IMR-90 (cell line): ENCODE results near the gene ZSCAN5A. TPM values are rescaled to one million over a fixed set of nuclear protein-coding genes. Genes with fewer than 3 reads are reported as not detected.

Experiments used
- ATAC-seq: fragments of 200-7000 bp; cut with Tn5 transposase; 2 replicates; pipeline ENCODE4 v1.9.1; 2020; ENCODE audit warnings: low read depth, mild to moderate bottlenecking, moderate library complexity
- BruUV-seq: library from RNA; stranded (reverse); fragments of 400-500 nt; replicated peaks from 2 replicates; lab custom pipeline; 2021; lab: Mats Ljungman, UMichigan
- CTCF ChIA-PET: fragments of 300-600 bp; formaldehyde crosslinking; extraction: SDS; loops from one replicate; lab custom pipeline; 2021; ENCODE audit warnings: antibody characterized with exemption; lab: Yijun Ruan, JAX
- POLR2A ChIA-PET: fragments of 300-600 bp; sonication (Branson Sonifier 250); formaldehyde crosslinking; loops from one replicate; lab custom pipeline; 2022; ENCODE audit warnings: antibody characterized with exemption; ENCODE audit not compliant: unreplicated experiment; lab: Charles Lee
- DNase-seq: peaks from one replicate; pipeline ENCODE4 v3.0.0; 2013
- H2AFZ ChIP-seq: replicated peaks from 2 replicates; pipeline ENCODE3; 2013; ENCODE audit warnings: low read length, mild to moderate bottlenecking; ENCODE audit not compliant: poor library complexity
- H2AK5ac ChIP-seq: 2 replicates; pipeline ENCODE4 v1.6.1; 2013; ENCODE audit warnings: low read depth, low read length, inconsistent platforms
- H2AK9ac ChIP-seq: replicated peaks from 2 replicates; pipeline ENCODE3; 2013; ENCODE audit warnings: mild to moderate bottlenecking, low read depth, low read length, moderate library complexity; ENCODE audit not compliant: poor library complexity
- H2BK120ac ChIP-seq: 2 replicates; pipeline ENCODE4 v1.6.1; 2013; ENCODE audit warnings: low read depth, low read length, inconsistent platforms
- H2BK15ac ChIP-seq: 3 replicates; pipeline ENCODE4 v1.6.1; 2013; ENCODE audit warnings: low read depth, low read length, inconsistent platforms
- H2BK20ac ChIP-seq: 2 replicates; pipeline ENCODE4 v1.6.1; 2013; ENCODE audit warnings: low read depth, mild to moderate bottlenecking, inconsistent platforms, low read length, moderate library complexity
- H2BK5ac ChIP-seq: 2 replicates; pipeline ENCODE4 v1.6.1; 2013; ENCODE audit warnings: mild to moderate bottlenecking, low read depth, low read length, inconsistent platforms; ENCODE audit not compliant: poor library complexity, severe bottlenecking
- H3K14ac ChIP-seq: replicated peaks from 2 replicates; pipeline ENCODE4 v1.6.1; 2013; ENCODE audit warnings: low read depth, low read length, inconsistent platforms
- H3K18ac ChIP-seq: 2 replicates; pipeline ENCODE4 v1.6.1; 2013; ENCODE audit warnings: low read depth, low read length, control low read depth
- H3K23ac ChIP-seq: 2 replicates; pipeline ENCODE4 v1.6.1; 2013; ENCODE audit warnings: low read depth, low read length, inconsistent platforms
- H3K27ac ChIP-seq: 2 replicates; pipeline ENCODE4 v1.5.1; 2013; ENCODE audit warnings: mild to moderate bottlenecking, control low read depth, low read length; ENCODE audit not compliant: insufficient read depth
- H3K27me3 ChIP-seq: 2 replicates; pipeline ENCODE4 v1.6.1; 2013; ENCODE audit warnings: low read length; ENCODE audit not compliant: control insufficient read depth, insufficient read depth
- H3K36me3 ChIP-seq: 2 replicates; pipeline ENCODE4 v1.6.1; 2013; ENCODE audit warnings: low read length, mixed read lengths; ENCODE audit not compliant: control insufficient read depth, insufficient read depth
- H3K4ac ChIP-seq: 2 replicates; pipeline ENCODE4 v1.6.1; 2013; ENCODE audit warnings: low read depth, low read length, inconsistent platforms
- H3K4me1 ChIP-seq: 2 replicates; pipeline ENCODE4 v1.6.1; 2013; ENCODE audit warnings: low read length, mixed read lengths; ENCODE audit not compliant: control insufficient read depth, insufficient read depth
- H3K4me2 ChIP-seq: 2 replicates; pipeline ENCODE4 v1.6.1; 2013; ENCODE audit warnings: low read depth, mild to moderate bottlenecking, control low read depth, low read length, moderate library complexity
- H3K4me3 ChIP-seq: 2 replicates; pipeline ENCODE4 v1.5.1; 2013; ENCODE audit warnings: low read depth, mild to moderate bottlenecking, control low read depth, low read length, moderate library complexity; ENCODE audit not compliant: insufficient read depth
- H3K56ac ChIP-seq: 2 replicates; pipeline ENCODE4 v1.6.1; 2013; ENCODE audit warnings: low read length, inconsistent platforms; ENCODE audit not compliant: insufficient read depth; ENCODE audit errors: extremely low read depth
- H3K79me1 ChIP-seq, 2 experiments: 2 replicates each; pipeline ENCODE4 v1.6.1; 2013; ENCODE audit warnings: low read length in 2 of 2, inconsistent platforms in 1 of 2, low read depth in 1 of 2
- H3K9ac ChIP-seq: 2 replicates; pipeline ENCODE4 v1.6.1; 2013; ENCODE audit warnings: low read depth, low read length, control low read depth
- H3K9me1 ChIP-seq: 2 replicates; pipeline ENCODE4 v1.6.1; 2013; ENCODE audit warnings: low read length, inconsistent platforms; ENCODE audit not compliant: insufficient read depth
- H3K9me3 ChIP-seq: 2 replicates; pipeline ENCODE4 v1.6.1; 2013; ENCODE audit warnings: low read length; ENCODE audit not compliant: control insufficient read depth, insufficient read depth
- H4K20me1 ChIP-seq: 2 replicates; pipeline ENCODE4 v1.6.1; 2013; ENCODE audit warnings: low read length, inconsistent platforms; ENCODE audit not compliant: insufficient read depth
- H4K5ac ChIP-seq: 2 replicates; pipeline ENCODE4 v1.6.1; 2013; ENCODE audit warnings: mild to moderate bottlenecking, low read depth, low read length, control low read depth
- H4K8ac ChIP-seq, 2 experiments: 2 replicates each; pipeline ENCODE4 v1.6.1; 2013; ENCODE audit warnings: low read depth in 2 of 2, low read length in 2 of 2, control low read depth in 1 of 2, inconsistent platforms in 1 of 2
- H4K91ac ChIP-seq: 2 replicates; pipeline ENCODE4 v1.6.1; 2013; ENCODE audit warnings: low read depth, low read length, inconsistent platforms; ENCODE audit not compliant: insufficient read depth
- BHLHE40 ChIP-seq: fragments of 150-350 bp; IDR thresholded peaks from 2 replicates; pipeline ENCODE4 v1.6.1; 2016; ENCODE audit warnings: mild to moderate bottlenecking, low read depth, low read length
- FOS ChIP-seq: fragments of 150-350 bp; IDR thresholded peaks from 2 replicates; pipeline ENCODE4 v1.6.1; 2016; ENCODE audit warnings: low read depth, low read length
- NFE2L2 ChIP-seq: fragments of 150-350 bp; IDR thresholded peaks from 2 replicates; pipeline ENCODE4 v1.6.1; 2016; ENCODE audit warnings: low read depth, mild to moderate bottlenecking, low read length
- RCOR1 ChIP-seq: IDR thresholded peaks from 2 replicates; pipeline ENCODE4 v1.6.1; 2012; ENCODE audit warnings: mild to moderate bottlenecking, low read length, improper control_type of control experiment; ENCODE audit not compliant: insufficient replicate concordance
- SMC3 ChIP-seq: fragments of 150-350 bp; IDR thresholded peaks from 2 replicates; pipeline ENCODE4 v1.6.1; 2016; ENCODE audit warnings: low read depth, mild to moderate bottlenecking, antibody characterized with exemption, low read length, moderate library complexity
- WGBS, 2 experiments: methylation state at CpG; one replicate each; pipeline versions ENCODE4 v1.1.5 to v1.1.7; 2013; ENCODE audit warnings: missing lambda C conversion rate in 2 of 2; ENCODE audit not compliant: insufficient read length in 1 of 2; ENCODE audit errors: extremely low coverage in 2 of 2; 5-methylcytosine and 5-hydroxymethylcytosine counted together
- dilution Hi-C: fragments of 300-500 bp; cut with HindIII; formaldehyde crosslinking; loops from one replicate; pipeline ENCODE4 v1.14.3; 2018; ENCODE audit warnings: low sequenced_read_pairs; ENCODE audit not compliant: unreplicated experiment
- in situ Hi-C: fragments of 300-500 bp; cut with MboI; formaldehyde crosslinking; loops from 3 replicates; pipeline ENCODE4 v1.14.3; 2019; ENCODE audit warnings: low sequenced_read_pairs, inconsistent platforms, mixed read lengths
- intact Hi-C: fragments of 100-400 bp; cut with micrococcal nuclease; formaldehyde crosslinking; loops from 2 replicates; pipeline ENCODE4 v1.10.0; 2022
- polyA plus RNA-seq, 3 experiments: library from polyadenylated mRNA; depleted of rRNA; stranded (reverse); fragments of >200 nt; gene quantifications; 2 replicates each; pipeline ENCODE4 v1.2.3, GENCODE V29; 2012; ENCODE audit warnings: low replicate concordance in 1 of 3
- total RNA-seq: library from RNA; depleted of rRNA; stranded (reverse); fragments of >200 nt; gene quantifications from 2 replicates; pipeline ENCODE4 v1.2.3, GENCODE V29; 2012

ZSCAN5A gene
- total and polyA plus RNA-seq, 2 of the 4 experiments (the other 2 are of a cell fraction): 4.3 to 5.0 TPM

- H2BK5ac ChIP-seq: no peak overlapping the region
- dilution Hi-C loops: no loop called here
- H2AK9ac ChIP-seq: no peak overlapping the region
- no peak overlapping the region for H3K4me2 ChIP-seq
- in situ Hi-C loops: no loop called here
- BruUV-seq: no TSS peak
- no peak overlapping the region for H4K8ac ChIP-seq
- H3K14ac ChIP-seq: no peak overlapping the region
- H4K20me1 ChIP-seq: no peaks in the 10 kb centered on the region; the same call in 1 of the 2 replicates
- no peak overlapping the region for H3K56ac ChIP-seq
- no peak overlapping the region for H2AK5ac ChIP-seq
- no peak overlapping the region for H4K91ac ChIP-seq
- DNase-seq: no peak
- no peaks in the 10 kb centered on the region for H3K79me1 ChIP-seq
- no peaks in the 10 kb centered on the region for H3K9me1 ChIP-seq
- no peak overlapping the region for H3K27ac ChIP-seq
- no peak overlapping the region for H2BK20ac ChIP-seq
- no peaks in the 10 kb centered on the region for H3K4me1 ChIP-seq
- no peak overlapping the region for H3K9ac ChIP-seq
- no peak overlapping the region for H3K4ac ChIP-seq
- no peak overlapping the region for H3K18ac ChIP-seq
- no peak for ATAC-seq
- H3K36me3 ChIP-seq: no peaks in the 10 kb centered on the region
- intact Hi-C loops: loop anchor here (10.0 kb wide), 1 partner anchor 137 kb away; the partner anchor contains the start of gene ZSCAN5A
- peaks cover 9% of the 10 kb centered on the region; the same call in 1 of the 2 replicates for H3K27me3 ChIP-seq
- no peak overlapping the region for H3K4me3 ChIP-seq
- CTCF ChIA-PET: interaction anchor here (1.3 kb wide), 1 partner anchor 112 kb away, joined by 7 read pairs; no protein-coding TSS in a partner anchor
- whole genome bisulfite sequencing, 2 experiments: no CpG with 5 or more reads among the region's 11 CpGs
- no peak overlapping the region for H2BK120ac ChIP-seq
- no peak overlapping the region for H2AFZ ChIP-seq
- H3K23ac ChIP-seq: no peak overlapping the region
- H2BK15ac ChIP-seq: no peak overlapping the region
- POLR2A ChIA-PET: no interaction called here
- H4K5ac ChIP-seq: no peak overlapping the region
- H3K9me3 ChIP-seq: 0 out of 2 replicates have a peak, but pooled peaks cover 2% of the 10 kb centered on the region
- TF ChIP-seq FOS: no peak
- no peak for TF ChIP-seq BHLHE40
- no peak for TF ChIP-seq NFE2L2
- no peak for TF ChIP-seq RCOR1
- TF ChIP-seq SMC3: no peak
Observed at GRCh38 chr19:56177564-56178243, 136.9 kb downstream of the ZSCAN5A start.
